ENCODE data around the gene EML4.

Gene EML4

GRCh38 chr2:42229949-42230348 lies 60.8 kb downstream of the EML4 start:
- no peak for DNase-seq

DNA sequence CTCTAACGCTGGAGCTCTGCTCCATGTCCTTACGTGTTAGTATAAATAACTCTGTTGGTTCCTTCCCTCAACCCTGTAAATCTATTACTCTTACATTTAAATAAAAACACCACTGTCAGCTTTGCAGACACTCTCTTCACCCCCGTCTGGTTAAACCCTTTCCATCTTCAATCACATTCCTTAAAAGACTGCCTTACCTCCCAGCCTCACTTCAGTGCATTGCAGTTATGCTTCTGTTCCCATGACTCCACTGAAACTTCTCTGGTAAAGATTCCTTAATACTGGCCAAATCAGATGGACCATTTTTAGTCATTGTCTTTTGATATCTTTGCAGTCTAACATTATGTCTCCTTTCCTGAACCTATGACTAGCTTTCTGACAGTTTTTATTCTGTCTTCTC lies 61.7 kb downstream of the EML4 start:
- DNase-seq, result no peak

- no peak for DNase-seq
Observed at GRCh38 chr2:42232024-42232423, 62.9 kb downstream of the EML4 start.

- DNase-seq, result no peak
Observed at GRCh38 chr2:42233976-42234441, 64.9 kb downstream of the EML4 start.

- DNase-seq, result no peak
Observed at GRCh38 chr2:42236911-42237310, 67.8 kb downstream of the EML4 start.

DNA sequence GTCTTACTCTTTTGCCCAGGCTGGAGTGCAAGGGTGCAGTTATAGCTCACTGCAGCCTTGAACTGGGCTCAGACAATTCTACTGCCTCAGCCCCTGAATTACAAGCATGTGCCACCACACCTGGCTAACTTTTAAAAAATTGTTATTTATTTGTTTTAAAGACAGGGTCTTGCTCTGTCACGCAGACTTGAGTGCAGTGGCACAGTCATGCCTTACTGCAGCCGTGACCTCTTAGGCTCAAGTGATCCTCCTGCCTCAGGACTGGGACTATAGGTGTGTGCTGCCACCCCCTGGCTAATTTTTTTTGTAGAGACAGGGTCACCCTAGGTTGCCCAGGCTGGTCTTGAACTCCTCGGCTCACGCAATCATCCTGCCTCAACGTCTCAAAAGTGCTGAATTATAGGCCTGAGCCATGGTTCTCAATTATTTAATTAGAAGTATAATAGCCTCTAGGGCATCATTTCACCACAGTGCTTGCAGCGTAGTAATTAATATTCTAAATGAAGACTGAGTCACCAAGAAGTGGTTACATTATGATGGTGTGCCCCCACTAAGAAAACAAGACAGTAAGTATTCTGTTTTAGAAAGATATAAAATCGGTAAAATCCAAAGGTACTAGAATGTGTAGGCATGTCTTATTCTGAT lies 69.6 kb downstream of the EML4 start:
- peak; percentile 5 for DNase-seq

DNA sequence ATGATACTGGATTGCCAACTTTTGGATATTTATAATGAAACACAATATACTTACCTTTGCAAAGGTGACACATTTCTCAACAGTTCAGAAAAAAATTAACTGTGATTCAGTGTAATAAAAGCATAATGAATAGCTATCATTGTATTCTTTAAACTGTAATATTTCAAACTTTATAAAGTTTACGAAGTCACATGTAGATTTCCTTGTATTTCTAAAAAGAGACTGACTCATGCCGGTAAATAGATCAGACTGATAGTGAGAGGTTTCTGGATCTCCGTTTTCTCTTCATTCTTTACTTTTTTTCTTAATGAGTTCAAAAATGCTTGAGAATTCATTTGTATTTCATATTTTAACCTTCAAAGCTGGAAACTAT lies 70.1 kb downstream of the EML4 start:
- DNase-seq, result no peak

DNA sequence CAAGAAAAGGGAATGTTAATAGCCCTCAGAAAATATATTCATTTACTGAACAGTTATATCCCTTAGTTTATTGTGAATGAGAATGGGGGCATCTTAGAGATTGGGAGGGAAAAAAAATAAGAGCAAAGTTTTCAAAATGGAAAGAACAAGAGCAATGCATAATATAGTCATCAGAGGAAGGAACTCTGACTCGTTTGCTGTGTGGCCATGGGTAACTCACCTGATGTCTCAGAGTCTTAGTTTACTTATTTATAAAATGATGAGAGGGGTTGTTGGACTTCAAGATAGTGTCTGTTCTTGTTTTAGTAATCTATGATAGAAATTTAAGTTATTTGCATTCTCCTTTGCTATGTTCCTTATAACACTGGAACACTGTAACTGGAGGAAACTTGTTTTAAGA lies 70.7 kb downstream of the EML4 start:
- no peak for DNase-seq

- no peak for DNase-seq
Observed at GRCh38 chr2:42241517-42241916, 72.4 kb downstream of the EML4 start.

- no peak for DNase-seq
Observed at GRCh38 chr2:42243297-42243696, 74.1 kb downstream of the EML4 start.

DNA sequence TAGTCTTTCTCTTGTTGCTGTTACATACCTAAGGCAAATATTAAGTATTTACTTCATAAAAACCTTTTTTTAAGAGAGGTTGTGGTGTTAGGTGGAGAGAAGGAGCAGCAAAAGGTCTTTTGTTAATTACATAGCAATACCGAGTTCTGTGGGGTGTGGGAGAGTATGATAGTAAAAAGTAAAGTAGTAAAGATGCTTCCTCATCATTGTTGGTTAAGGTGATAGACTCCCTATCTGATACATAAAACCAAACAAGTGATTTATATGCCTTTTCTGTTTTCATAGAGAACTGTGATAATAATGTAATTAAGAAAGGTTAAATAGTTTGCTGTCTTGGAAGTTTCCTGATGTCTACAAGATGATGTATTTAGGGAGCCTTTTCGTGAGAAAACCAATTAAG lies 75.4 kb downstream of the EML4 start:
- no peak for DNase-seq

GRCh38 chr2:42245396-42245795 lies 76.2 kb downstream of the EML4 start:
- DNase-seq, result no peak

- no peak for DNase-seq
Observed at GRCh38 chr2:42246562-42246961, 77.4 kb downstream of the EML4 start.

- no peak for DNase-seq
Observed at GRCh38 chr2:42248846-42249245, 79.7 kb downstream of the EML4 start.

DNA sequence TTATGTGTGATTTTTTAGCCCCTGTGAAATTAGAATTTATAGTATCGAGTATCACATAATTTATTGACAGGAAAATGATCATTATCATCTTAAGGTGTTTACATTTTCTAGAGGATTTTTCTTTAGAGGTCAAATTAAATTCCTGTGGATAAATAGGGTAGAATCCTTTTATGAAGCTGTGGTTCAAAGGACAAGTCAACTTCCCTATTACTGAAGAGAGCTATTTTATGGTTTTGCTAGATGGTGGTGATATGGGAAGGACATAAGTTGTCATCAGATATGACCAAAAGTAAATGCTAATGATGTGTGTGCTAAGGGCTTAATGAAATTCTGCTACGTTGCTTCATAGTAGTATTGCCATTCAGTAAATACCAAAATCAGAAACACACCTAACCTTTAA lies 80.1 kb downstream of the EML4 start:
- no peak for DNase-seq

- no peak for DNase-seq
Observed at GRCh38 chr2:42249887-42250286, 80.7 kb downstream of the EML4 start.

GRCh38 chr2:42250925-42251324 lies 81.8 kb downstream of the EML4 start:
- DNase-seq, result no peak

DNA sequence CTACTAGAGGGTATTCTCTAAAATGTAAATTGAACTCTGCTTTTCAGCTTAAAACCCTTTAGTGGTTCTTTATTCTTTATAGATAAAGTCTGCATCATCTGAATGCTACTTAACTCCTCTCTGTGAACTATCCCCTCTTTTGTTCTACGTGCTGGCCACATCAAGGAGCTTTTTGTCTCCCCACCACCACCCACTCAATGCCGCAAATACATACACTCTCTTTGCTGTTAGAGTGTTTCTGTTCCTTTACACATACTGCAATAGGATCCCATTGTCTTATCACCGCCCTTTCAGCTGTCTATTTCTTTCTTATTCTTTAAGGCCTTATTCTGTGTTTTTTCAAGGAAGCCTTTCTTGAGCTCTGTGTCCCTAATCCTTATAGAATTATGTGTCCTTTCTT lies 83.3 kb downstream of the EML4 start:
- no peak for DNase-seq

DNA sequence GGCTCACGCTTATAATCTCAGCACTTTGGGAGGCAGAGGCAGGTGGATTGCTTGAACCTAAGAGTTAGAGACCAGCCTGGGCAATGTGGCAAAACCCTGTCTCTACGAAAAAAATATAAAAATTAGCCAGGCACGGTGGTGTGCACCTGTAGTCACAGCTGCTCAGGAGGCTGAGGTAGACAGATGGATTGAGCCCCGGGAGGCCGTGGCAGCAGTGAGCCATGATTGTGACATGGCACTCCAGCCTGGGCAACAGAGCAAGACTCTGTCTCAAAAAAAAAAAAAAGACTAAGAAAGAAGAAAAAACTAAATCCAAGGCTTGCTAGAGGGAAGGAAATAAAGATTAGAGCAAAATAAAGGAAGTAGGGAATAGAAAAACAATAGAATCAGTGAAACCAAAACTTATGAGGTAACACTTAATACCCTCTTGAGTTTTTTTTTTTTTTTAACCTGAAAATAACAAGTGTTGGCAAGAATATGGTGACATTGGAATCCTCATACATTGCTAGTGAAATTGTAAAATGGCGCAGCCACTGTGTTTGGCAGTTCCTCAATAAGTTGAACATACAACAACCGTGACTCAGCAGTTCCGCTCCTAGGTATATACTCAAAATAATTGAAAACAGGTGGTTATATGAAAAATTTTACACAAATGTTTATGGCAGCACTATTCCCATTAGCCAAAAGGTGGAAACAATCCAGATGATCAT lies 85.2 kb downstream of the EML4 start:
- DNase-seq, result no peak

- DNase-seq, result no peak
Observed at GRCh38 chr2:42256505-42256904, 87.4 kb downstream of the EML4 start.

DNA sequence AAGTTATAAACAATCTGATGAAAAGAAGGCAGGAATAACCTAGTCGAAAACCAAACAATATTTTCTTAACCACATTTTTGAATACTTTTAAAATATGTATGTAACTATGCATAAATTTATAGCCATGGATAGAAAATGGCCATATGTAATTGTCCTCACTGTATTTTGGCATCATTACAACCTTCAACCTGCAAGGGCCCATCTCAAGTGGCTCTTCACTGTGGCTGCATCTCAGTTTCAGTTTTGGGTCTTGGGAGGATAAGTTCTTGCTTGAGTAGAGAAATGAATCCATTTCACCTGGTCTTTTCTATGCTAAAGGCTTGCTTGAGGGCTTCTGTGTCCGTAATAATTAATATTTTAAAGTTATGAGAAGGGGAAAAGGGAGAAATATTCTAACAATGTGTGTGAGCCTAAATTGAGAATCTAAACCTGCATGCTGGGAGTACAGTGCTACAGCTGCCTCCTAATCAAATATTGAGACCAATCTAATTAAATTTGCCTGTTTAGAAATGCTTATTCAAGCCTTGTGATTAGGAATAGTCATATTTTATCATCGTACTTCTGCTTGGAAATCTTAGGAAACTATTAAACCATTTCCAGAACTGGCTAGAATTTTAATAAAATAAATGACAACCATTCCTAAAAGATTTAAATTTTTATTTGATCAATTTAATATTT lies 92.5 kb downstream of the EML4 start:
- no peak for DNase-seq

GRCh38 chr2:42266236-42266635 lies 97.1 kb downstream of the EML4 start:
- DNase-seq, result no peak

DNA sequence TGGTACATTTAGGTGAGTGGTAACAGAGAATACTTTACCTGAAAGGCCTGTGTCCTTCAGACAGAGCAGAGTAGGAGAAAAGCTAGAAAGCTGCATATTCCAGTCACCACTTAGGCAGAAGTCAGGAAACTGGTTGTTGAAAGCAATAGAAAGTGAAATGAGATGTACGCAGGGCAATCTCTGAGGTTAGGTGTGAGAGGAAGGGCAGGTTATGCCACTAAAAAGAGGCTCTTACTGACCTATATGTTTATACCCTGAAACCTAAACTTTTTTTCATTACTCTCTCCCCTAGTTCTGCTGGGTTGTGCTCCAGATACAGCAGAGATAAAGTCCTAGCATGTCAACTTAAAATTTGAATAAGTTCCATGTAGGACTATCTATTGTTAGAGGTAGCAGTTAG lies 98.4 kb downstream of the EML4 start:
- no peak for DNase-seq

GRCh38 chr2:42268528-42269151 lies 99.5 kb downstream of the EML4 start:
- DNase-seq, result no peak

Data from NK-92 treated with Interleukin-12 subunit alpha and Interleukin-12 subunit beta, amount 100 ng/mL, for 24 hours (cell line).